ENCODE results near the gene AGAP1.

DNA sequence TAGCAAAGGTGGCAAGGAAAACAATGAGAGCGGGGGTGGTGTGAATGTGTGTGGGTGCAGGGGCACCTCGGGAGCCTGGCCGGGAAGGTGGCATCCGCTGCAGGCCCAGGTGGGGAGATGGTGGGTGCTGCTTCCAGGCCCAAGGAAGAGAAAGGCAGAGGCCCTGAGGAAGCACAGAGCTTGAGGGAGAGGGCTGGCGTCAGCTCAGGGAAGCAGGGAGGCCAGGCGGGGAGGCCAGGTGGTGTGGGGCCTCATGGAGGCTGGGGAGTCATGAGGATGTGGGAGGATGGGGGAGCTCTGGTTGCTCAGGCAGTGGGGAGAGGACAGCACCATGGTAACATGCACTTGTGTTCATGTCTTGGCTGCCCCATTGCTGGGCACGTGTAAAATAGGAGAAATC is 43.3 kb downstream of the AGAP1 start:
- TF ChIP-seq, protein P1, sequence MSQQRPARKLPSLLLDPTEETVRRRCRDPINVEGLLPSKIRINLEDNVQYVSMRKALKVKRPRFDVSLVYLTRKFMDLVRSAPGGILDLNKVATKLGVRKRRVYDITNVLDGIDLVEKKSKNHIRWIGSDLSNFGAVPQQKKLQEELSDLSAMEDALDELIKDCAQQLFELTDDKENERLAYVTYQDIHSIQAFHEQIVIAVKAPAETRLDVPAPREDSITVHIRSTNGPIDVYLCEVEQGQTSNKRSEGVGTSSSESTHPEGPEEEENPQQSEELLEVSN (IDR thresholded peaks at IDR 0.05; ENCODE audit: borderline replicate concordance, low read depth) = no peak
- TF ChIP-seq, protein P2, sequence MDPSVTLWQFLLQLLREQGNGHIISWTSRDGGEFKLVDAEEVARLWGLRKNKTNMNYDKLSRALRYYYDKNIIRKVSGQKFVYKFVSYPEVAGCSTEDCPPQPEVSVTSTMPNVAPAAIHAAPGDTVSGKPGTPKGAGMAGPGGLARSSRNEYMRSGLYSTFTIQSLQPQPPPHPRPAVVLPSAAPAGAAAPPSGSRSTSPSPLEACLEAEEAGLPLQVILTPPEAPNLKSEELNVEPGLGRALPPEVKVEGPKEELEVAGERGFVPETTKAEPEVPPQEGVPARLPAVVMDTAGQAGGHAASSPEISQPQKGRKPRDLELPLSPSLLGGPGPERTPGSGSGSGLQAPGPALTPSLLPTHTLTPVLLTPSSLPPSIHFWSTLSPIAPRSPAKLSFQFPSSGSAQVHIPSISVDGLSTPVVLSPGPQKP (IDR thresholded peaks at IDR 0.05; ENCODE audit: low read depth, low read length) = no peak
- TF ChIP-seq, protein P3, sequence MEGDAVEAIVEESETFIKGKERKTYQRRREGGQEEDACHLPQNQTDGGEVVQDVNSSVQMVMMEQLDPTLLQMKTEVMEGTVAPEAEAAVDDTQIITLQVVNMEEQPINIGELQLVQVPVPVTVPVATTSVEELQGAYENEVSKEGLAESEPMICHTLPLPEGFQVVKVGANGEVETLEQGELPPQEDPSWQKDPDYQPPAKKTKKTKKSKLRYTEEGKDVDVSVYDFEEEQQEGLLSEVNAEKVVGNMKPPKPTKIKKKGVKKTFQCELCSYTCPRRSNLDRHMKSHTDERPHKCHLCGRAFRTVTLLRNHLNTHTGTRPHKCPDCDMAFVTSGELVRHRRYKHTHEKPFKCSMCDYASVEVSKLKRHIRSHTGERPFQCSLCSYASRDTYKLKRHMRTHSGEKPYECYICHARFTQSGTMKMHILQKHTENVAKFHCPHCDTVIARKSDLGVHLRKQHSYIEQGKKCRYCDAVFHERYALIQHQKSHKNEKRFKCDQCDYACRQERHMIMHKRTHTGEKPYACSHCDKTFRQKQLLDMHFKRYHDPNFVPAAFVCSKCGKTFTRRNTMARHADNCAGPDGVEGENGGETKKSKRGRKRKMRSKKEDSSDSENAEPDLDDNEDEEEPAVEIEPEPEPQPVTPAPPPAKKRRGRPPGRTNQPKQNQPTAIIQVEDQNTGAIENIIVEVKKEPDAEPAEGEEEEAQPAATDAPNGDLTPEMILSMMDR (IDR thresholded peaks at IDR 0.05) = no peak

Data from A549 (cell line).